ENCODE measurements around the gene AP4E1. TPM values are rescaled to one million over a fixed set of nuclear protein-coding genes. Genes with fewer than 3 reads are reported as not detected.
A peak's percentile ranks its signal among the peaks of the same experiment; 100 is the strongest.

The AP4E1 gene
- total RNA-seq, 1 donor from 2014 or later = 10.1 TPM

DNA sequence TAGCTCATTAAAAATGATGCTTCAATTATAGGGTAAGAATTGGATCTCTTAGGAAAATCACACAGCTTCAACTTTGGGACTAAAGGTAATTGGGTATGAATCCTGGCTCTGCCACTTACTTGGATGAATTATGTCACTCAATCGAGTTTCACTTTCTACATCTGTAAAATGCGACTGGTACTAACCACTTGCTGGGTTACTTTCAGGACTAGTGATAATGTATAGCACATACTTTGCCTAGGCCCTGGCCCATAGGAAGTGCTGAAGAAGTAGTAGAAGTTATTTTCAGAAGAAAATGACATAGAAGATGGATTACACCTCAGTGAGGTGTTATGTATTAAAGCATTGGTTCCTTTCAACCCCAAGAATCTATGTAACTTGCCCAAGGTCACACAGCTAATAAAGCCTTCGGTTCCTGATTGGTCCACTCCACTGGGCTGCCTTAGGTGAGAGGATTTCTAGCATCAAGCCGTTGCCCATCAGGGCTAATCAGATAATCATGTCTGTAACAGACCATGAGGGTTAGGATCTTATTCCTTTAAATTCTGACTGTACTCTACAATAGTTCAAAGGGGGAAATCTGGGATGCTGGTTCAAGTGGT is 29.4 kb upstream of the AP4E1 start:
- H3K4me1 Mint-ChIP-seq (ENCODE audit: unreplicated experiment) = peaks cover 10% of the 10 kb centered on the region
- peak overlapping the region; percentile 44 for H3K27ac Mint-ChIP-seq
- H3K4me3 Mint-ChIP-seq = no peak overlapping the region

GRCh38 chr15:50880206-50880605 is 28.3 kb upstream of the AP4E1 start:
- H3K4me1 Mint-ChIP-seq (ENCODE audit: unreplicated experiment) = peaks cover 8% of the 10 kb centered on the region
- H3K27me3 Mint-ChIP-seq = no peaks in the 10 kb centered on the region
- H3K4me3 Mint-ChIP-seq = no peak overlapping the region
- no peaks in the 10 kb centered on the region for H3K36me3 Mint-ChIP-seq
- peak overlapping the region; percentile 86 for H3K27ac Mint-ChIP-seq
- TF ChIP-seq, protein P1, sequence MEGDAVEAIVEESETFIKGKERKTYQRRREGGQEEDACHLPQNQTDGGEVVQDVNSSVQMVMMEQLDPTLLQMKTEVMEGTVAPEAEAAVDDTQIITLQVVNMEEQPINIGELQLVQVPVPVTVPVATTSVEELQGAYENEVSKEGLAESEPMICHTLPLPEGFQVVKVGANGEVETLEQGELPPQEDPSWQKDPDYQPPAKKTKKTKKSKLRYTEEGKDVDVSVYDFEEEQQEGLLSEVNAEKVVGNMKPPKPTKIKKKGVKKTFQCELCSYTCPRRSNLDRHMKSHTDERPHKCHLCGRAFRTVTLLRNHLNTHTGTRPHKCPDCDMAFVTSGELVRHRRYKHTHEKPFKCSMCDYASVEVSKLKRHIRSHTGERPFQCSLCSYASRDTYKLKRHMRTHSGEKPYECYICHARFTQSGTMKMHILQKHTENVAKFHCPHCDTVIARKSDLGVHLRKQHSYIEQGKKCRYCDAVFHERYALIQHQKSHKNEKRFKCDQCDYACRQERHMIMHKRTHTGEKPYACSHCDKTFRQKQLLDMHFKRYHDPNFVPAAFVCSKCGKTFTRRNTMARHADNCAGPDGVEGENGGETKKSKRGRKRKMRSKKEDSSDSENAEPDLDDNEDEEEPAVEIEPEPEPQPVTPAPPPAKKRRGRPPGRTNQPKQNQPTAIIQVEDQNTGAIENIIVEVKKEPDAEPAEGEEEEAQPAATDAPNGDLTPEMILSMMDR (conservative IDR thresholded peaks at IDR 0.05) = no peak
- DNase-seq (ENCODE audit: extremely low spot score, unreplicated experiment) = no peak
- no peaks in the 10 kb centered on the region for H3K9me3 Mint-ChIP-seq

More for the DNA sequence above, 29.4 kb upstream of the AP4E1 start:
- no peaks in the 10 kb centered on the region for H3K27me3 Mint-ChIP-seq
- no peak for DNase-seq (ENCODE audit: extremely low spot score, unreplicated experiment)
- H3K9me3 Mint-ChIP-seq = no peaks in the 10 kb centered on the region
- TF ChIP-seq, protein P1 (conservative IDR thresholded peaks at IDR 0.05) = no peak
- H3K36me3 Mint-ChIP-seq = no peaks in the 10 kb centered on the region

GRCh38 chr15:50880651-50881114 is 27.8 kb upstream of the AP4E1 start:
- H3K27ac Mint-ChIP-seq = peak overlapping the region; percentile 86

DNA sequence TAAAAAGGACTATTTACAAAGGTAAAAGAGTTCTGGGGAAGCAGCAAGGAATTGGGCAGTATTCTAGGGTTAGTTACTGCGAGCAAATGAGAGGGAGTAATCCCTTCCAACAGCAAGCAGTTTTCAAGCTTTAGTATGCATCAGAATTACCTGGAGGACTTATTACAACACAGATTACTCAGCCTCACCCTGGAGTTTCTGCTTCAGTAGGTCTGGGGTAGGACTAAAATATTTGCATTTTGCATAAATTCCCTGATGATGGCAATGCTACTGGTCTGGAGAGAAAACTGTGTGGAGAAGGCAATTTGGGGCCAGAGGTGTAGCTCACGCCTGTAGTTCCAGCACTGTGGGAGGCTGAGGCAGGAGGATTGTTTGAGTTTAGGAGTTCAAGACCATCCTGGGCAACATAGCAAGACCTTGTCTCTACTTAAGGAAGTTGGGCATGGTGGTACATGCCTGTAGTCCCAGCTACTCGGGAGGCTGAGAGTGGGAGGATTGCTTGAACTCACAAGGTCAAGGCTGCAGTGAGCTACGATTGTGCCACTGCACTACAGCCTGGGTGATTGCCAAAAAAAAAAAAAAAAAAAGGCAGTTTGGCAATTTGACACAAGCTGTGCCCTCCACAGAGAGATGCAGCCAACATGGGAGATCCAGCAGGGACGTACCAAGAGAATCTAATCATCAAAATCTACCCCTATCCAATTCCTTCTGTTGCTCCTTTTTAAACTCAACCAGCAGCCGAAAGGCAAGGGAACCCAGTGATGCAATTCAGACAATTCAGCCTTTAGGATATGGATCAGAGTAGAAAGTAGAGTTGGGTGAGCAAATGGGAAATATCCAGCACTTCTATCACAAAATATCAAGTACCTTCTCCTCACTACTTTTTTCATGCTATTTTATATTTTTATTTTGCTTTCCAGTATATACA is 27.1 kb upstream of the AP4E1 start:
- Mint-ChIP-seq H3K4me1 (ENCODE audit: unreplicated experiment) (peaks cover 13% of the 10 kb centered on the region), H3K27me3 (no peaks in the 10 kb centered on the region), H3K27ac (peak overlapping the region; percentile 86), H3K9me3 (peaks cover 5% of the 10 kb centered on the region), H3K36me3 (no peaks in the 10 kb centered on the region), H3K4me3 (no peak overlapping the region)
- TF ChIP-seq, protein P1 (conservative IDR thresholded peaks at IDR 0.05) = no peak
- DNase-seq (ENCODE audit: extremely low spot score, unreplicated experiment) = no peak

More at GRCh38 chr15:50880651-50881114, 27.8 kb upstream of the AP4E1 start:
- Mint-ChIP-seq H3K9me3 (peaks cover 1% of the 10 kb centered on the region), H3K27me3 (no peaks in the 10 kb centered on the region), H3K4me3 (no peak overlapping the region), H3K4me1 (ENCODE audit: unreplicated experiment) (peaks cover 9% of the 10 kb centered on the region), H3K36me3 (no peaks in the 10 kb centered on the region)
- DNase-seq (ENCODE audit: extremely low spot score, unreplicated experiment) = no peak
- TF ChIP-seq, protein P1 (conservative IDR thresholded peaks at IDR 0.05) = no peak

- H3K4me3 Mint-ChIP-seq = no peak overlapping the region
- DNase-seq (ENCODE audit: extremely low spot score, unreplicated experiment) = no peak
- H3K27ac Mint-ChIP-seq = peak overlapping the region; percentile 73
- no peaks in the 10 kb centered on the region for H3K36me3 Mint-ChIP-seq
- no peaks in the 10 kb centered on the region for H3K27me3 Mint-ChIP-seq
- H3K4me1 Mint-ChIP-seq (ENCODE audit: unreplicated experiment) = peaks cover 6% of the 10 kb centered on the region
- peaks cover 5% of the 10 kb centered on the region for H3K9me3 Mint-ChIP-seq
- TF ChIP-seq, protein P1 (conservative IDR thresholded peaks at IDR 0.05) = no peak
Measured at GRCh38 chr15:50883903-50884302, 24.6 kb upstream of the AP4E1 start.

Data from type B pancreatic cell (in vitro differentiated cells).